Activated effector memory CD4-positive, alpha-beta T cell treated with anti-CD3 and anti-CD28 coated beads, Interleukin-2, amount 50 U/mL, for 16 hours (primary cell): ENCODE results near the gene FAM83B.
"Not testable (repeated sequence)": the region's sequence is repeated elsewhere in the genome, so short reads cannot be mapped to it uniquely, and the experiment has no call there.

Experiments used
- DNase-seq: peaks from one replicate; pipeline ENCODE4 v3.0.0-alpha.2; 2020

Gene FAM83B

DNA sequence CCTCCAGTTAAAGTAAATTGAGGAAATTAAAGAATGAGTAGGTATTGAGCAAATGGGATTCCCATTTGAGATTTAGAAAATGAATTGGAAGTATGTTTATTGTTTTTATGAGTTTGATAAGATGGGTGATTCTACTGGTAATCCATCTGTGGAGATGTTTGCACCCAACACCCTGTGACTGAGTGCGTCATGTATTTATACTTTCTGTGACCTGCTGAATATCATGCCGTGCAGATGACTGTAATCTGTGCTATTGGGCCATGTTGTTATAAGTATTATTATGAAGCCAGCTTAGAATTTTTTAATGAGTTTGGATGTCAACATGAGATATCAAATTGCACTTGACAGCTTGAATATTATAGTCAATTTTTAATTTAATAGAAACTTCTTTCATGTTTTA, 17.7 kb downstream of the FAM83B start:
- no peak for DNase-seq

DNA sequence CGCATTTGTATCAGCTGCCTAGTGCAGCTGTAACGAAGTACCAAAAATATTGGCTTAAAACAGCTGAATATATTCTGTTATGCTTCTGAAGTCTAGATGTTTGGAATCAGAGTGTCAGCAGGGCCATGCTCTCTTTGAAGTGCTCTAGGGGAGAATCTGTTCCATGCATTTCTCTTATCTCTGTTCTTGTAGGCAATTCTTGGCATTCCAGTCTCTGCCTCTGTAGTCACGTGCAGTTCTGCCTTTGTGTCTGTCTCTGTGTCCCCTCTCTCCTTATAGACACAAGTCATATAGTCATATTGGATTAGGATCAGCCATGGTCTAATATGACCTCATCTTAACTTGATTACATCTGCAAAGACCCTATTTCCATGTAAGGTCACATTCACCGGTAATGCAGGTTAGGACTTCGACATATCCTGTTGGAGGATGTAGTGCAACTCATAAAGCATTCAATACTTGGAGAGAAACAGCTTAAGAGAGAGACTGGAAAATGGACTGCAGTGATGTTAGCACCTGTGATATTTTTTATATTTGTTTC, 18.6 kb downstream of the FAM83B start:
- DNase-seq = no peak

DNA sequence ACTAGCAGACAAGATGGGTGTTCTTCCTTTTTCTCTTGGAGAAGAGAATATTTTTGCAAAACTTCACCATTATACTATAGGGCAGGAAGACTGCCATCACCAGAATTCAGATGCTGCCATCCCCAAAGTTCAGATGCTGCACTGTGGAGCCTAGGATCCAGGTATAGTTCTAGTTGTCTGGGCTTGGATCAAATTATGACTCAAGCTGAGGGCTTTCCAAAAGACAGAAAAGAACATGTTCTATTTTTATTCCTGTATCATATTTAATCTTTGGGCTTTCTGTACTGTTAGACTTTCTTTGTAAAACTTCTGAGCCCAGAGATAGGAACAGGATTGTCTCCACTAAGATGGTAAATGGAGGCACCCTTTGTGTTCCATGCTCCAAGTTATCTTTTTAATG, 22.0 kb downstream of the FAM83B start:
- no peak for DNase-seq

DNA sequence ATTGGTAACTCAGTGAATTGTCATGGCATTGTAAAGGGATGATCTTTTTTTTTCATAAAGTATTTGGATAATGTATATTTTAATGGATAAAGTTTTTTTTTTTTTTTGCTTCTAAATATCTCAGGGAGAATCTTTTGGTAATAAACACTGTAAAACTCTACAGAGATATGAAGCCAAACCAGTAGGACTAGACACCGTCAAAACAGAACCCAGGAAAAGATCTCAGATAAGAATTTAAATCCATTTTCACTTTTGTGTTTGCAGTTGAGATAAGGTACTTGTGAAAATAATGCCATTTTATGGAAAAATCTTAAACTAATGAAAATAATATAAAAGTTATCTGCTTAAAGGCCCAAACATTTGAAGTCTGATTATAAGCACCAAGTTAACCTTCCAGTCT, 27.0 kb downstream of the FAM83B start:
- DNase-seq = no peak

DNA sequence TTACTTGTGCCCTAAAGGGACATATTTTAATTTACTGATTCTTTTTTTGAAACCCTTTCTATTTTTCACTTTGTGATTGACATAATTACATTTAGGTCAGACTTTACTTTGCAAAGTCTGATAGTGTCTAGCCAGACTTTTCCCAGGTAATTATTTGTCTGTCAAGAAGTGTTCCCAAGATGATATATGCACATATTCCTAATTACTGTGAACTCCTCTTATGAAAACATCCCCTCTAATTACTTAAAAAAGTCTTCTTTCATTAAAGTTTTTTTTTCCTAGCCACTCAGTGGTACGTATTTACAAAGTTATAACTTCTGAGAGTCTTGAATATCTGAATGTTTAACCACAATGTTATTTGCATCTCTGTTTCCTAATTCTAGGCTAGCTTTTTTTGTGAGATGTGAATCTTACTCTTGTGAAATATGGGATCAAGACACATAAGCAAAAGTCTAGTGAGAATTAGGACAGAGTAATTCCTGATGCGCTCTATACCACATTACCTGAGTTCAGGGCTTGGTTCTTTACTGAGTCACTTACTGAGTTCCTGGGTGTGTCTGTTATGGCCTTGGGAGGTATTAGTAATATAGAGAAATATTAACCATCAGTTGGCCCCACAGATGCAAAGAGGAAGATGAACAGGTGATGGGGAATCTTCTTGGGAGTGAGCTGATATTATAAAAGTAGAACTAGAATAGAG, 27.9 kb downstream of the FAM83B start:
- DNase-seq = no peak

DNA sequence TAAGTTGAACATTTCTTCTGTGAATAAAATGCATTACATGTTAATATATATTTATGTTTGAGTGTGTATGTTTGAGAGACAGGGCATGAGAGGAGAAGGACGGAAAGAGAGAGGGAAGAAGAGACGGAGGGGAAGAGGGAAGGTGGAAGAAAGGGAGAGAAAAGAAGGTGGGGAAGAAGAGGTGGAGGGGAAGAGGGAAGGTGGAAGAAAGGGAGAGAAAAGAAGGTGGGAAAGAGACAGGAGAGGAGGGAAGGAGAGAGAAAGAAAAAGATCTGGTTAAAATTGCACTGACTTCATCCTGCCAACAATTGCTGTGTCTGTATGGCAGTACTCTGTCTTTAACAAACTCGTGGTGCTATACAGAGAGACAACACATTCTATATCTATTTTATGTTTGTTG, 29.0 kb downstream of the FAM83B start:
- DNase-seq = no peak

DNA sequence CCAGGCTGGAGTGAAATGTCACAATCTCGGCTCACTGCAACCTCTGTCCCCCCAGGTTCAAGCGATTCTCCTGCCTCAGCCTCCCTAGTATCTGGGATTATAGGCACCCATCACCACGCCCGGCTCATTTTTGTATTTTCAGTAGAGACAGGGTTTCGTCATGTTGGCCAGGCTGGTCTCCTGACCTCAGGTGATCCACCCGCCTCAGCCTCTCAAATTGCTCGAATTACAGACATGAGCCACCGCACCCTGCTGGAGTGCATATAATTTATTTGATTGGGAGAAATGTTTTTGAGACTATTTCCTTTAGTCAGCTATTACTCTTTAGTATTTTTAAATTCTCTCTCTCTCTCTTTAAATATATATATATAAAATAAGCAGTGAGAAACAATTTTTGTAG, 29.8 kb downstream of the FAM83B start:
- DNase-seq = no peak

- DNase-seq = no peak
Observed at GRCh38 chr6:54876871-54877270, 30.3 kb downstream of the FAM83B start.

GRCh38 chr6:54877713-54878317, 31.2 kb downstream of the FAM83B start:
- DNase-seq = no peak

DNA sequence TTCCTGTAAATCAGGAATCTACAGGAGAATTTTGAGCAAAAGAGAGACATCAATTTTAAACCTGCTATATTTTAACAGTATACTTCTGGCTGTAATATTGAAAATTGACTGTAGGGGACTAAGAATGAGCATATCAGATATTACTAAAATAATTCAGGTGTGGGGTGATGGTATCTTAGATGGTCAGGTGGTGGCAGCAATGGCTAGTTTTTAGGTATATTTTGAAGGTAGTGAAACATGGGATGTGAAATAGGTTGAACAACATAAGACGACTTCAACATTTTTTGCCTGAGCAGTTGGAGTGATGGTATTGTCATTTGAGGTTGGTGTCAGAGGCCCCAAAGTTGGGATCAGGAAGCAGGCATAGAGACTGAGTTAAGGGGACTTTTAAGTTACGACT, 32.1 kb downstream of the FAM83B start:
- no peak for DNase-seq

- no peak for DNase-seq
Observed at GRCh38 chr6:54879188-54879985, 32.8 kb downstream of the FAM83B start.

DNA sequence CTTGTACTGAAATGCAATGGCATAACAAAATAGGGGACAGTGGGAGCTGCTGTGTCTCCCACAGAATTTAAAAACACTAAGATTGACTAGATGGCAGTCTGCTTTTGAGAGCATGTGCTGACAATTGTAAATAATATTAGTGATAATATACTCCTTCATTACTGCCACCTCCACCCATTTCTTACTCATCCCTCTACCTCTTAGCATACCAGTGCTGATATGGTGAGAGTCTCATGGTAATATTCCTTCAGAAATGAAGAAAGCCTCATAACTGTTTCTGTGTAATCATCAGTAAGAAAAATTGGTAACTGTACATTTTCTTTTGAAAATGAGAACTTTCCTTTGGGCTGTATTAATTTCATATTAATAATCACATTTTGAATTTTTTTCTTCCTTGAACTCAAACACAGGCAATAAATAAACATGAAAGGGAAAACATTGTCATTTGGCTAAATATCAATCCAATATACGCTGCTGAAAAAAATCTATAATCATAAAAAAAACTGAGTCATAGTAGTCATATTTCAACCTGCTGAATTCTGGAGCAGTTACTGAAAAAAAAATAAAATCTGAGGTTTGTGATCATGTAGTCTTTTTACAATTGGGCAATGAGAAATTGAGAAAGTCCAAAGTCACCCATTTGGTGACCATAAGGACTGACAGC, 34.6 kb downstream of the FAM83B start:
- no peak for DNase-seq

DNA sequence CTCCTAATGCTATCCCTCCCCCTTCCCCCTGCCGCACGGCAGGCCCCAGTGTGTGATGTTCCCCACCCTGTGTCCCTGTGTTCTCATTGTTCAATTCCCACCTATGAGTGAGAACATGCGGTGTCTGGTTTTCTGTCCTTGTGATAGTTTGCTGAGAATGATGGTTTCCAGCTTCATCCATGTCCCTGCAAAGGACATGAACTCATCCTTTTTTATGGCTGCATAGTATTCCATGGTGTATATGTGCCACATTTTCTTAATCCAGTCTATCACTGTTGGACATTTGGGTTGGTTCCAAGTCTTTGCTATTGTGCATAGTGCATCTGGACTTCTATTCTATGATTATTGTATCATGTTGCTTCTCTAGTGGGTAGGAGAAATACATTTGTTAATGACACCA, 35.3 kb downstream of the FAM83B start:
- not testable (repeated sequence) for DNase-seq

GRCh38 chr6:54886932-54887584, 40.5 kb downstream of the FAM83B start:
- no peak for DNase-seq

DNA sequence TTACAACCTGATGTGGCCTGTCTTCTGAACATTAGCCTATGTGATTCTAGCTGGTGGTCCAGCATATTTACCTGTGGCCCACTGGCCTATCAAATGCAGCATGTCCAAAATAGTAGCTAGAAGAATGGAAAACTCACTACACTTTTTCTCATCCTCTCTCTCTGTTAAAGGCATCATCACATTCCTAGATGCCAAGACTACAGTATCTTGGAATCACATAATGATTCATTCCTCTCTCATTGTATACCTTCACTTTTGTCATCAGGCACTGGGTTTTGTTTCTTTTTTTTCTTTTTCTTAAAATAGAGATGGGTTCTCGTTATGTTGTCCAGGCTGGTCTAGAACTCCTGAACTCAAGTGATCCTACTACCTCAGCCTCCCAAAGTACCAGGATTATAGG, 45.0 kb downstream of the FAM83B start:
- DNase-seq = no peak

- no peak for DNase-seq
Observed at GRCh38 chr6:54892831-54893230, 46.3 kb downstream of the FAM83B start.

DNA sequence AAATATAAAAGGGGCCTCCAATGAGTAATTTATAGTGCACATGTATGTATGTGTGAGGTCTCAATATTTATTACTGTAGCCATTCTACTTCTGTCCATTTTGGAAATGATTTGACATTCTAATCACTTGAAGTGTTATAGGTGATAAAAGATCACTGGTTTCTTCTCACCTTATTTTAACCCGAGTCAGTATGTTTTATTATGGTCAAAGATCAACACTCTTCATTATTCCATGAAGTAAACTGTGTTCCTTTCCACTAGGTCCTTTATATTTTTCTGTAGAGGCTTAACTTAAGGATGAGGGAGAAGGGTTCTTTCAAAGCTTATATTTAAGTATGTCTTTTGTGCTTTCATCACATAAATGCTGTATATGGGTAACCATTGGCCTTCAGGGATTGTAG, 47.2 kb downstream of the FAM83B start:
- DNase-seq = no peak

GRCh38 chr6:54896302-54896701, 49.7 kb downstream of the FAM83B start:
- no peak for DNase-seq

GRCh38 chr6:54897462-54898189, 51.1 kb downstream of the FAM83B start:
- no peak for DNase-seq

DNA sequence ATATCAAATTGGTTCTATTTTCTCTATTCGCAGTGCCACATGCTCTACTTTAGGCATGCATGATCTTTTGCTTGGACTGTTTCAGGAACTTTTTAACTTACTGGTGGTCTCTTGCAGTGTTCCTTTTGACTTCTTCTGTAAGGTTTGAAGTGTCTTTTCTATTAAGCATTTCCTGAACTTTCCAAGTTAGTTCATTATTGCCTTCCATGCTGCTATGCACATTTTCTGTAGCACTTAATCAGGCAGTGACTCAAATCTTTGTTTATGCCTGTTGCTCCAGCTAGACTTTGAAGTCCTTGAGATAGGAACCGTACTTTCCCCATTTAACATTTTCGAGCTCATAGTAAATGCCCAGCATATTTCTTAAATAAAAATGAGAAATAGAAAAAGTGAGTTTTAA, 52.2 kb downstream of the FAM83B start:
- no peak for DNase-seq

GRCh38 chr6:54899442-54899841, 52.9 kb downstream of the FAM83B start:
- no peak for DNase-seq

GRCh38 chr6:54899986-54900385, 53.4 kb downstream of the FAM83B start:
- DNase-seq = no peak
